HEK293 (cell line): ENCODE measurements around the gene MAPK12.
A peak's percentile ranks its signal among the peaks of the same experiment; 100 is the strongest.

Experiments
- BCL11B ChIP-seq: fragments of 450-650 bp; formaldehyde crosslinking; IDR thresholded peaks from 2 replicates; pipeline ENCODE4 v1.5.1; 2016; ENCODE audit warnings: low read depth, missing biosample characterization, missing genetic modification characterization
- GLI4 ChIP-seq: fragments of 450-650 bp; formaldehyde crosslinking; IDR thresholded peaks from 2 replicates; pipeline ENCODE4 v1.5.1; 2016; ENCODE audit warnings: missing biosample characterization, missing genetic modification characterization
- GLIS1 ChIP-seq: fragments of 450-650 bp; formaldehyde crosslinking; IDR thresholded peaks from 2 replicates; pipeline ENCODE4 v1.5.1; 2016; ENCODE audit warnings: missing biosample characterization, missing genetic modification characterization
- GLIS2 ChIP-seq: fragments of 450-650 bp; formaldehyde crosslinking; IDR thresholded peaks from 2 replicates; pipeline ENCODE4 v1.5.1; 2016; ENCODE audit warnings: missing biosample characterization, missing genetic modification characterization
- HOXC10 ChIP-seq: sonication (generic); formaldehyde crosslinking; IDR thresholded peaks from 2 replicates; pipeline ENCODE4 v1.8.1; 2023; ENCODE audit warnings: mild to moderate bottlenecking, missing genetic modification reagents
- IKZF3 ChIP-seq: fragments of 450-650 bp; IDR thresholded peaks from 2 replicates; pipeline ENCODE4 v1.5.0; 2018; ENCODE audit warnings: missing biosample characterization, mild to moderate bottlenecking, missing genetic modification characterization, moderate library complexity
- KLF10 ChIP-seq: fragments of 450-650 bp; IDR thresholded peaks from 2 replicates; pipeline ENCODE4 v1.5.1; 2018; ENCODE audit warnings: missing biosample characterization, mild to moderate bottlenecking, missing genetic modification characterization
- OSR2 ChIP-seq: fragments of 450-650 bp; formaldehyde crosslinking; IDR thresholded peaks from 2 replicates; pipeline ENCODE4 v1.5.1; 2016; ENCODE audit warnings: missing biosample characterization, missing genetic modification characterization
- SETDB1 ChIP-seq: IDR thresholded peaks from one replicate; pipeline ENCODE4 v1.6.1; 2017; ENCODE audit warnings: mild to moderate bottlenecking, low read length, moderate library complexity, mixed read lengths; ENCODE audit not compliant: insufficient read length
- TRIM28 ChIP-seq: IDR thresholded peaks from 2 replicates; pipeline ENCODE4 v1.6.1; 2011; ENCODE audit warnings: low read length, control low read depth, borderline replicate concordance
- YY1 ChIP-seq: fragments of 450-650 bp; formaldehyde crosslinking; IDR thresholded peaks from 2 replicates; pipeline ENCODE4 v1.5.1; 2018; ENCODE audit warnings: missing biosample characterization, missing genetic modification characterization
- ZBTB17 ChIP-seq: fragments of 450-650 bp; formaldehyde crosslinking; IDR thresholded peaks from 2 replicates; pipeline ENCODE4 v1.5.1; 2016; ENCODE audit warnings: missing biosample characterization, missing genetic modification characterization
- ZBTB21 ChIP-seq: fragments of 450-650 bp; formaldehyde crosslinking; IDR thresholded peaks from 2 replicates; pipeline ENCODE4 v1.5.1; 2017; ENCODE audit warnings: missing biosample characterization, missing genetic modification characterization
- ZBTB7A ChIP-seq: fragments of 450-650 bp; formaldehyde crosslinking; IDR thresholded peaks from 2 replicates; pipeline ENCODE4 v1.5.1; 2016; ENCODE audit warnings: low read depth, missing biosample characterization, missing genetic modification characterization
- ZFP69B ChIP-seq: fragments of 450-650 bp; formaldehyde crosslinking; IDR thresholded peaks from 2 replicates; pipeline ENCODE4 v1.5.1; 2016; ENCODE audit warnings: missing biosample characterization, missing genetic modification characterization
- ZNF174 ChIP-seq: fragments of 450-650 bp; formaldehyde crosslinking; IDR thresholded peaks from 2 replicates; pipeline ENCODE4 v1.5.0; 2017; ENCODE audit warnings: missing biosample characterization, mild to moderate bottlenecking, missing genetic modification characterization
- ZNF184 ChIP-seq: fragments of 450-650 bp; IDR thresholded peaks from 2 replicates; pipeline ENCODE4 v1.5.1; 2018; ENCODE audit warnings: missing biosample characterization, mild to moderate bottlenecking, missing genetic modification characterization
- ZNF274 ChIP-seq, 2 experiments: fragments of 200-500 bp in 1 of 2; fragments of 450-650 bp in 1 of 2; sonication (Bioruptor generic) in 1 of 2; formaldehyde crosslinking in 1 of 2; IDR thresholded peaks; 2 replicates each; pipeline versions ENCODE4 v1.5.1 to v1.6.1; 2014 to 2016; ENCODE audit warnings: borderline replicate concordance in 1 of 2, inconsistent platforms in 1 of 2, low read length in 1 of 2, missing biosample characterization in 1 of 2, missing genetic modification characterization in 1 of 2
- ZNF366 ChIP-seq: fragments of 450-650 bp; formaldehyde crosslinking; conservative IDR thresholded peaks from 2 replicates; pipeline ENCODE4 v1.5.1; 2016; ENCODE audit warnings: missing biosample characterization, missing genetic modification characterization
- ZNF391 ChIP-seq: fragments of 450-650 bp; formaldehyde crosslinking; IDR thresholded peaks from 2 replicates; pipeline ENCODE4 v1.5.1; 2016; ENCODE audit warnings: low read depth, missing biosample characterization, missing genetic modification characterization, borderline replicate concordance
- ZNF521 ChIP-seq: fragments of 450-650 bp; formaldehyde crosslinking; IDR thresholded peaks from 2 replicates; pipeline ENCODE4 v1.5.1; 2017; ENCODE audit warnings: missing biosample characterization, mild to moderate bottlenecking, missing genetic modification characterization
- ZNF624 ChIP-seq: fragments of 450-650 bp; formaldehyde crosslinking; IDR thresholded peaks from 2 replicates; pipeline ENCODE4 v1.5.1; 2017; ENCODE audit warnings: missing biosample characterization, missing genetic modification characterization
- ZNF660 ChIP-seq: fragments of 450-650 bp; IDR thresholded peaks from 2 replicates; pipeline ENCODE4 v1.5.1; 2018; ENCODE audit warnings: missing biosample characterization, mild to moderate bottlenecking, missing genetic modification characterization
- ZNF837 ChIP-seq: fragments of 450-650 bp; formaldehyde crosslinking; IDR thresholded peaks from 2 replicates; pipeline ENCODE4 v1.5.1; 2016; ENCODE audit warnings: missing biosample characterization, missing genetic modification characterization
- ZXDB ChIP-seq: fragments of 450-650 bp; formaldehyde crosslinking; IDR thresholded peaks from 2 replicates; pipeline ENCODE4 v1.5.1; 2016; ENCODE audit warnings: missing biosample characterization, missing genetic modification characterization
- TF ChIP-seq, protein P1 (sequence below): fragments of 450-650 bp; formaldehyde crosslinking; IDR thresholded peaks from 2 replicates; pipeline ENCODE4 v1.5.0; 2017; ENCODE audit warnings: missing biosample characterization, missing genetic modification characterization, borderline replicate concordance
- TF ChIP-seq, protein P2 (sequence below): fragments of 450-650 bp; formaldehyde crosslinking; optimal IDR thresholded peaks from 2 replicates; pipeline ENCODE3; 2016; ENCODE audit warnings: missing biosample characterization, mild to moderate bottlenecking, missing genetic modification characterization
- TF ChIP-seq, protein P3 (sequence below): fragments of 450-650 bp; formaldehyde crosslinking; IDR thresholded peaks from 2 replicates; pipeline ENCODE4 v1.5.1; 2017; ENCODE audit warnings: missing biosample characterization, missing genetic modification characterization
- TF ChIP-seq, protein P4 (sequence below): sonication (generic); formaldehyde crosslinking; IDR thresholded peaks from 2 replicates; pipeline ENCODE4 v1.8.1; 2022; ENCODE audit warnings: mild to moderate bottlenecking, moderate library complexity, missing genetic modification reagents
- TF ChIP-seq, protein P5 (sequence below): fragments of 450-650 bp; formaldehyde crosslinking; IDR thresholded peaks from 2 replicates; pipeline ENCODE4 v1.5.1; 2016; ENCODE audit warnings: missing biosample characterization, missing genetic modification characterization

Gene MAPK12

DNA sequence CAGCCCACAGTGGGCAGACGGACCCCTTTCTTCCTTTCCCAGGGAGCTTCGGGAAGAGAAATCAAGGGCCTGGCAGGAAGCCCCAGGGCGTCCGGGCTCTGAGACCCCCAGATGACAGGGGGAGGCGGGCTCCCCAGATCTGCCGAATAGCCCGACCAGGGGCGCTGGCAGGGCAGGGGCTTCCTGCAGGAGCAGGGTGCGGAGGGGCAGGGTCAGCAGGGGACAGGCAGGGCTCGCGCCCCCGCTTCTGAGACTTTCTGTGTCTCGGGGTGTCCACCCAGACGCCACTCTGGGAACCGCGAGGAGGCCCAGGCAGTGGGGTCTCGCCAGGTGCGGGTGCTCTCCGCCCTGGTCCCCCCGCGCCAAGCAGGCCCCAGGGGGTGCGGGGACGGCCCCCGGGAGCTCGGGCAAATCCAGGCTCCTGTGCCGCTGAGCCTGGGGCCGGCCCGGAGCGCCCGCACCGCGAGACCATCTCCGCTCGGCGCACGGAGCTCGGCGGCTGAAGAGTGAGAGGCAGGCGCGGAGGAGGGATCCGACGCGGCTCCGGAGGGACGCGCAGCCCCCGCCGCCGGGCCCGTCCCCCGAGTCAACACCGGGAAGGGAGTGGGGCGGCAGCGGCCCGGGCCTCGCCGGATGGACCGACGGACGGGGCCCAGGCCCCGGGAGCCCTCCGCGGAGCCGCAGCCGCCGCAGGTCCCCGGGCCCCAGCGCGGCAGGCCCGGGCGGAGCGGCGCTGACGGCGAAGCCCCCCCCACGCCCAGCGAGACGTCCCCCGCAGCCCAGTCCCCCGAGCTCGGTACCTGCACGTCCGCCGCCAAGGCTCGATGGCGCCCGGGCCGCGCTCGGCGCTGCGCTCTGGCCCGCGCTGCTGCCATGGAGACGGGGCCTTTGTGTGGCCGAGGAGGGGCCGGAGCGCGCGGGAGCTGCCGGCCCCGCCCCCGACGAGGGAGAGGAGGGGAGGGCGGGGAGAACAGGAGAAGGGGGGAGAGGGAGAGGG, 45.6 kb upstream of the MAPK12 start, which contains the start of gene PLXNB2 (continued):
- TF ChIP-seq, protein P1, sequence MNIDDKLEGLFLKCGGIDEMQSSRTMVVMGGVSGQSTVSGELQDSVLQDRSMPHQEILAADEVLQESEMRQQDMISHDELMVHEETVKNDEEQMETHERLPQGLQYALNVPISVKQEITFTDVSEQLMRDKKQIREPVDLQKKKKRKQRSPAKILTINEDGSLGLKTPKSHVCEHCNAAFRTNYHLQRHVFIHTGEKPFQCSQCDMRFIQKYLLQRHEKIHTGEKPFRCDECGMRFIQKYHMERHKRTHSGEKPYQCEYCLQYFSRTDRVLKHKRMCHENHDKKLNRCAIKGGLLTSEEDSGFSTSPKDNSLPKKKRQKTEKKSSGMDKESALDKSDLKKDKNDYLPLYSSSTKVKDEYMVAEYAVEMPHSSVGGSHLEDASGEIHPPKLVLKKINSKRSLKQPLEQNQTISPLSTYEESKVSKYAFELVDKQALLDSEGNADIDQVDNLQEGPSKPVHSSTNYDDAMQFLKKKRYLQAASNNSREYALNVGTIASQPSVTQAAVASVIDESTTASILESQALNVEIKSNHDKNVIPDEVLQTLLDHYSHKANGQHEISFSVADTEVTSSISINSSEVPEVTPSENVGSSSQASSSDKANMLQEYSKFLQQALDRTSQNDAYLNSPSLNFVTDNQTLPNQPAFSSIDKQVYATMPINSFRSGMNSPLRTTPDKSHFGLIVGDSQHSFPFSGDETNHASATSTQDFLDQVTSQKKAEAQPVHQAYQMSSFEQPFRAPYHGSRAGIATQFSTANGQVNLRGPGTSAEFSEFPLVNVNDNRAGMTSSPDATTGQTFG: no peak
- TF ChIP-seq YY1 (tag by site-specific recombination) (peak; percentile 12; the same call in 1 of the 2 replicates), GLIS2 (peak; percentile 88), IKZF3 (tag by site-specific recombination) (no peak), ZFP69B (tag by site-specific recombination) (no peak), ZNF660 (tag by site-specific recombination) (0 out of 2 replicates have a peak, but pooled peaks have one; percentile 32), ZBTB17 (peak; percentile 12; the same call in 1 of the 2 replicates), HOXC10 (CRISPR knock-in tag) (peak; percentile 51; the same call in 1 of the 2 replicates), ZNF391 (tag by site-specific recombination) (no peak), ZBTB7A (tag by site-specific recombination) (peak; percentile 50), BCL11B (tag by site-specific recombination) (0 out of 2 replicates have a peak, but pooled peaks have one; percentile 26), ZNF274 (IDR thresholded peaks at IDR 0.05; ENCODE audit: low read length) (no peak), ZNF274 (tag by site-specific recombination; IDR thresholded peaks at IDR 0.05; ENCODE audit: borderline replicate concordance) (no peak), ZNF521 (tag by site-specific recombination) (no peak), ZNF837 (no peak), KLF10 (tag by site-specific recombination) (peak; percentile 22; the same call in 1 of the 2 replicates), OSR2 (tag by site-specific recombination) (no peak), ZNF174 (no peak), GLIS1 (peak; percentile 77), ZBTB21 (tag by site-specific recombination) (no peak), ZNF366 (tag by site-specific recombination) (no peak), GLI4 (tag by site-specific recombination) (no peak), ZNF624 (tag by site-specific recombination) (no peak), SETDB1 (no peak), ZNF184 (tag by site-specific recombination) (no peak), TRIM28 (no peak), ZXDB (tag by site-specific recombination) (peak; percentile 38; the same call in 1 of the 2 replicates)
- TF ChIP-seq, protein P2, sequence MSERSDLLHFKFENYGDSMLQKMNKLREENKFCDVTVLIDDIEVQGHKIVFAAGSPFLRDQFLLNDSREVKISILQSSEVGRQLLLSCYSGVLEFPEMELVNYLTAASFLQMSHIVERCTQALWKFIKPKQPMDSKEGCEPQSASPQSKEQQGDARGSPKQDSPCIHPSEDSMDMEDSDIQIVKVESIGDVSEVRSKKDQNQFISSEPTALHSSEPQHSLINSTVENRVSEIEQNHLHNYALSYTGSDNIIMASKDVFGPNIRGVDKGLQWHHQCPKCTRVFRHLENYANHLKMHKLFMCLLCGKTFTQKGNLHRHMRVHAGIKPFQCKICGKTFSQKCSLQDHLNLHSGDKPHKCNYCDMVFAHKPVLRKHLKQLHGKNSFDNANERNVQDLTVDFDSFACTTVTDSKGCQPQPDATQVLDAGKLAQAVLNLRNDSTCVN: peak; percentile 77
- TF ChIP-seq, protein P3, sequence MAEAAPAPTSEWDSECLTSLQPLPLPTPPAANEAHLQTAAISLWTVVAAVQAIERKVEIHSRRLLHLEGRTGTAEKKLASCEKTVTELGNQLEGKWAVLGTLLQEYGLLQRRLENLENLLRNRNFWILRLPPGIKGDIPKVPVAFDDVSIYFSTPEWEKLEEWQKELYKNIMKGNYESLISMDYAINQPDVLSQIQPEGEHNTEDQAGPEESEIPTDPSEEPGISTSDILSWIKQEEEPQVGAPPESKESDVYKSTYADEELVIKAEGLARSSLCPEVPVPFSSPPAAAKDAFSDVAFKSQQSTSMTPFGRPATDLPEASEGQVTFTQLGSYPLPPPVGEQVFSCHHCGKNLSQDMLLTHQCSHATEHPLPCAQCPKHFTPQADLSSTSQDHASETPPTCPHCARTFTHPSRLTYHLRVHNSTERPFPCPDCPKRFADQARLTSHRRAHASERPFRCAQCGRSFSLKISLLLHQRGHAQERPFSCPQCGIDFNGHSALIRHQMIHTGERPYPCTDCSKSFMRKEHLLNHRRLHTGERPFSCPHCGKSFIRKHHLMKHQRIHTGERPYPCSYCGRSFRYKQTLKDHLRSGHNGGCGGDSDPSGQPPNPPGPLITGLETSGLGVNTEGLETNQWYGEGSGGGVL (tag by site-specific recombination): peak; percentile 77
- TF ChIP-seq, protein P4, sequence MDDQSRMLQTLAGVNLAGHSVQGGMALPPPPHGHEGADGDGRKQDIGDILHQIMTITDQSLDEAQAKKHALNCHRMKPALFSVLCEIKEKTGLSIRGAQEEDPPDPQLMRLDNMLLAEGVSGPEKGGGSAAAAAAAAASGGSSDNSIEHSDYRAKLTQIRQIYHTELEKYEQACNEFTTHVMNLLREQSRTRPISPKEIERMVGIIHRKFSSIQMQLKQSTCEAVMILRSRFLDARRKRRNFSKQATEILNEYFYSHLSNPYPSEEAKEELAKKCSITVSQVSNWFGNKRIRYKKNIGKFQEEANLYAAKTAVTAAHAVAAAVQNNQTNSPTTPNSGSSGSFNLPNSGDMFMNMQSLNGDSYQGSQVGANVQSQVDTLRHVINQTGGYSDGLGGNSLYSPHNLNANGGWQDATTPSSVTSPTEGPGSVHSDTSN (CRISPR knock-in tag): peak; percentile 75; the same call in 1 of the 2 replicates
- TF ChIP-seq, protein P5, sequence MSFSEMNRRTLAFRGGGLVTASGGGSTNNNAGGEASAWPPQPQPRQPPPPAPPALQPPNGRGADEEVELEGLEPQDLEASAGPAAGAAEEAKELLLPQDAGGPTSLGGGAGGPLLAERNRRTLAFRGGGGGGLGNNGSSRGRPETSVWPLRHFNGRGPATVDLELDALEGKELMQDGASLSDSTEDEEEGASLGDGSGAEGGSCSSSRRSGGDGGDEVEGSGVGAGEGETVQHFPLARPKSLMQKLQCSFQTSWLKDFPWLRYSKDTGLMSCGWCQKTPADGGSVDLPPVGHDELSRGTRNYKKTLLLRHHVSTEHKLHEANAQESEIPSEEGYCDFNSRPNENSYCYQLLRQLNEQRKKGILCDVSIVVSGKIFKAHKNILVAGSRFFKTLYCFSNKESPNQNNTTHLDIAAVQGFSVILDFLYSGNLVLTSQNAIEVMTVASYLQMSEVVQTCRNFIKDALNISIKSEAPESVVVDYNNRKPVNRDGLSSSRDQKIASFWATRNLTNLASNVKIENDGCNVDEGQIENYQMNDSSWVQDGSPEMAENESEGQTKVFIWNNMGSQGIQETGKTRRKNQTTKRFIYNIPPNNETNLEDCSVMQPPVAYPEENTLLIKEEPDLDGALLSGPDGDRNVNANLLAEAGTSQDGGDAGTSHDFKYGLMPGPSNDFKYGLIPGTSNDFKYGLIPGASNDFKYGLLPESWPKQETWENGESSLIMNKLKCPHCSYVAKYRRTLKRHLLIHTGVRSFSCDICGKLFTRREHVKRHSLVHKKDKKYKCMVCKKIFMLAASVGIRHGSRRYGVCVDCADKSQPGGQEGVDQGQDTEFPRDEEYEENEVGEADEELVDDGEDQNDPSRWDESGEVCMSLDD (tag by site-specific recombination): peak; percentile 81
